Heart right ventricle (tissue), 16 donors: Measurements from ENCODE around the gene SCGB1A1. TPM values are rescaled to one million over a fixed set of nuclear protein-coding genes. Genes with fewer than 3 reads are reported as not detected.

ENCODE experiments used
- ATAC-seq, 8 donors: fragments of 200-7000 bp; cut with Tn5 transposase; one replicate each; pipeline ENCODE4 v1.9.1; 2020; ENCODE audit warnings: mild to moderate bottlenecking in 8 of 8, moderate library complexity in 8 of 8, moderate number of reproducible peaks in 1 of 8
- DNase-seq, 2 donors: peaks; one replicate each; pipeline ENCODE4 v3.0.0-alpha.2; 2020
- H3K27ac ChIP-seq, 10 donors: fragments of 200-600 bp; sonication (generic) in 2 of 10; one replicate each; pipeline versions ENCODE4 v1.5.0 to v1.8.0; 2020 to 2022; ENCODE audit warnings: mild to moderate bottlenecking in 3 of 10
- H3K27me3 ChIP-seq, 7 donors: fragments of 200-600 bp; one replicate each; pipeline ENCODE4 v1.8.0; 2021 to 2022; ENCODE audit warnings: mild to moderate bottlenecking in 2 of 7
- H3K36me3 ChIP-seq, 9 donors: fragments of 200-600 bp; sonication (generic) in 1 of 9; one replicate each; pipeline versions ENCODE4 v1.5.0 to v1.8.0; 2020 to 2022; ENCODE audit warnings: mild to moderate bottlenecking in 2 of 9
- H3K4me1 ChIP-seq, 9 donors: fragments of 200-600 bp; sonication (generic) in 1 of 9; one replicate each; pipeline versions ENCODE4 v1.5.0 to v1.8.0; 2020 to 2022; ENCODE audit warnings: mild to moderate bottlenecking in 4 of 9
- H3K4me3 ChIP-seq, 10 donors: fragments of 200-600 bp; sonication (generic) in 2 of 10; one replicate each; pipeline versions ENCODE4 v1.5.0 to v1.8.0; 2020 to 2022; ENCODE audit warnings: mild to moderate bottlenecking in 7 of 10, moderate library complexity in 2 of 10
- H3K9me3 ChIP-seq, 11 donors: fragments of 200-600 bp in 10 of 11; sonication (generic) in 2 of 11; one replicate each; pipeline versions ENCODE4 v1.5.0 to v1.8.0; 2013 to 2022; ENCODE audit warnings: mild to moderate bottlenecking in 2 of 11, control low read depth in 1 of 11, moderate library complexity in 1 of 11
- WGBS, 2 donors: extraction: QIAGEN DNeasy Blood & Tissue Kit; methylation state at CpG; one replicate each; pipeline ENCODE4 v1.1.7; 2013; ENCODE audit warnings: inconsistent platforms in 1 of 2; 5-methylcytosine and 5-hydroxymethylcytosine counted together
- intact Hi-C, 10 donors: fragments of 100-400 bp; cut with DNase I; formaldehyde crosslinking; loops; one replicate each; pipeline versions ENCODE4 v1.11.1 to v1.14.2; 2022
- polyA plus RNA-seq, 2 donors: library from polyadenylated mRNA; stranded (reverse); fragments of 200-250 nt; gene quantifications; one replicate each; pipeline ENCODE4 v1.2.3, GENCODE V29; 2013
- total RNA-seq, 10 donors: library from RNA; stranded (reverse); fragmentation: NEBNext Ultra II Directional in 3 of 10; extraction: Animal tissue kit (Norgen Biotek cat#: 25700) in 3 of 10; gene quantifications; one replicate each; pipeline versions ENCODE4 v1.2.1 to v1.2.4, GENCODE V29; 2021 to 2023
- TF ChIP-seq, protein P1 (sequence below), 9 donors: fragments of 200-600 bp; sonication (generic) in 2 of 9; IDR thresholded peaks; one replicate each; pipeline versions ENCODE4 v1.5.0 to v1.8.0; 2021 to 2022; ENCODE audit warnings: antibody characterized with exemption in 9 of 9, mild to moderate bottlenecking in 5 of 9, moderate library complexity in 1 of 9
- donor health status: Arrhythmogenic right ventricular cardiomyopathy.
- donor health status: ischemic (EF 13 %, LVEDD 7.1; RV severe dilation, severe dysfunction).
- donor health status: healthy with polysubstance abuse.
- donor health status: DM: no; HTN: yes; CAD: no.
- donor health status: DM: no; HTN: no; CAD: no.
- donor health status: ischemic (EF 25% LVEDD 6.9; RV normal size, moderate dysfunction).
- donor health status: ischemic (EF 25% LVEDD 5.7; RV mildly dilated, moderate dysfunction).
- donor health status: healthy.
- donor health status: DM: yes; HTN: yes; CAD: no.
- donor health status: Ischemic cardiomyopathy.
- donor health status: ischemic (EF 35%, LVEDD 5.7; RV mildly dilated, moderate dysfunction).
- donor health status: nonischemic (EF 11% LVEDD 7.7; RV severe dilation, severe dysfunction).
- donor health status: DM: yes; HTN: yes; CAD: no.
- donor health status: PGD.
- donor health status: ischemic (EF 29% LVEDD 5.4; RV normal size, mild dysfunction).
- donor health status: nonischemic (EF 23%, LVEDD 6.1; RV moderate dilation, normal function).

The SCGB1A1 gene
- total and polyA plus RNA-seq, 12 donors = 0.20 TPM; not detected in 11

DNA sequence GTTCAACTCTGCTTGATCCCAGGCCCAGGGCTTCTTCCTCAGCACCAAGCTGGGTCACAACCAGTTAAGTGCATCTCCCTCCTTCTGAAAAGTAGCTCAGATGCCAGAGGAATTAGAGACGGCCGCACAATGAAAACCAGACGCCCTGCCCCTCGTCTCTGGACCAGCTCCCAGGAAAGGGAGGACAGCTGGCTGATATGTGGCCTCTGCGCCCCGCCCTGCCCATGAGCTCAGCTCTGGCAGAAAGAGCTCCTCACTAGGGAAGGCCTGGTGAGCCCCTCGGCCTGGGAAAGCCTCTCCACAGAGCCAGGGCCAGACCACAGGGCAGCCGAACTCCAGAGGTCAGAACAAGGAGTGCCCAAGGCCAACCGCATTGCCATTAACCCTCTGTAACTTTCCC, 18.1 kb upstream of the SCGB1A1 start:
- Histone ChIP-seq H3K4me1 (peaks cover 35 to 72% (median 57%) of the 10 kb centered on the region in 9 donors), H3K9me3 (no peaks in the 10 kb centered on the region), H3K36me3 (no peaks in the 10 kb centered on the region), H3K27ac (peak overlapping the region in 9 of 10 donors; percentile 32 to 86 (median 72)), H3K27me3 (no peaks in the 10 kb centered on the region), H3K4me3 (no peak overlapping the region)
- ATAC-seq = peak; percentile 77 to 87 (median 83)
- 16% methylated on average over 9 of the region's 9 CpGs for WGBS, 2 donors
- TF ChIP-seq, protein P1, sequence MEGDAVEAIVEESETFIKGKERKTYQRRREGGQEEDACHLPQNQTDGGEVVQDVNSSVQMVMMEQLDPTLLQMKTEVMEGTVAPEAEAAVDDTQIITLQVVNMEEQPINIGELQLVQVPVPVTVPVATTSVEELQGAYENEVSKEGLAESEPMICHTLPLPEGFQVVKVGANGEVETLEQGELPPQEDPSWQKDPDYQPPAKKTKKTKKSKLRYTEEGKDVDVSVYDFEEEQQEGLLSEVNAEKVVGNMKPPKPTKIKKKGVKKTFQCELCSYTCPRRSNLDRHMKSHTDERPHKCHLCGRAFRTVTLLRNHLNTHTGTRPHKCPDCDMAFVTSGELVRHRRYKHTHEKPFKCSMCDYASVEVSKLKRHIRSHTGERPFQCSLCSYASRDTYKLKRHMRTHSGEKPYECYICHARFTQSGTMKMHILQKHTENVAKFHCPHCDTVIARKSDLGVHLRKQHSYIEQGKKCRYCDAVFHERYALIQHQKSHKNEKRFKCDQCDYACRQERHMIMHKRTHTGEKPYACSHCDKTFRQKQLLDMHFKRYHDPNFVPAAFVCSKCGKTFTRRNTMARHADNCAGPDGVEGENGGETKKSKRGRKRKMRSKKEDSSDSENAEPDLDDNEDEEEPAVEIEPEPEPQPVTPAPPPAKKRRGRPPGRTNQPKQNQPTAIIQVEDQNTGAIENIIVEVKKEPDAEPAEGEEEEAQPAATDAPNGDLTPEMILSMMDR (IDR thresholded peaks at IDR 0.05) = no peak
- intact Hi-C loops = no loop called here
- DNase-seq = peak; percentile 81 to 85

DNA sequence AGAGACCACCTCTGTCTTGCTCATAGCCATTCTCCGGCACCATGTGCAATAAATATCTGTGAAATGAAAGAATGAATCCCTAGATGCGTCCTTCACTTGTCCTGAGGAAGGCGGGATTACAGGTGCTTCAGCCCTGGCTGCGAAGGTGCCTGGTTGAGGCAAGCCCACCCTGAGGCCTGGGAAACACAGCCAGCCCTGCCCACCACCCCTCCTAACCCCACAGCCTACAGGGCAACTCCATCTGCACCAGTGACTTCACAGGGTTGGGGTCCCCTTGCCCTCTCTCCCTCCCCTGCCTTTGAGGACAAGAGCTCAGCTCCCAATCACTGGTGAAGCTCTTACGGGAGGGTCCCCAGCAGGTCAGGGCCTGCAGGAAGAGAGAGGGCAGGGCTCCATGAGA, 17.5 kb upstream of the SCGB1A1 start:
- Histone ChIP-seq H3K27ac (peak overlapping the region in 9 of 10 donors; percentile 32 to 86 (median 72)), H3K27me3 (no peaks in the 10 kb centered on the region), H3K9me3 (no peaks in the 10 kb centered on the region), H3K36me3 (no peaks in the 10 kb centered on the region), H3K4me3 (peak overlapping the region in 1 of 10 donors; percentile 12), H3K4me1 (peaks cover 35 to 74% (median 57%) of the 10 kb centered on the region in 9 donors)
- ATAC-seq = peak in 1 of 8 donors; percentile 9
- intact Hi-C loops = no loop called here
- no peak for DNase-seq
- WGBS, 2 donors = 86 to 87% methylated on average over 5 of the region's 5 CpGs
- TF ChIP-seq, protein P1 (IDR thresholded peaks at IDR 0.05) = no peak

DNA sequence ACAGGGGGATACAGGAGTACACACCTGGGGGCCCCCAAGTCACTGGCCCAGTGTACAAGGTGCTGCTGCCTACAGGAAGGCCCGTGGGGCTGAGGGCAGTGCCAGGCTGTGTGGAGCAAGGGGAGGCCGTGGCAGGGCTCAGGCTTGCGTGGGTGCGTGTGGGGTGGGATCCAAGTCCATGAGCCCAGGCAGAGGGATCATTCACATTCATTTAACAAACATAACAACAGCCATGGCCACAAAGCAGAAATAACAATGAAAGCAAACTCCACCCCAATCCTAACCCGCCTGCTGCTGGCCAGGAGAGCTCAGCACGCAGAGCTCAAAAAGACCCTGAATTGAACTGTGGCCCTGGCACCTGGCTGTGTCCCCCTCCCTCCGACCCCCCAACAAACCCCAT, 17.0 kb upstream of the SCGB1A1 start:
- H3K27me3 ChIP-seq = no peaks in the 10 kb centered on the region
- no peaks in the 10 kb centered on the region for H3K9me3 ChIP-seq
- H3K36me3 ChIP-seq = no peaks in the 10 kb centered on the region
- peaks cover 35 to 72% (median 57%) of the 10 kb centered on the region in 9 donors for H3K4me1 ChIP-seq
- ATAC-seq (peak in 1 of 8 donors; percentile 2), DNase-seq (no peak)
- WGBS, 2 donors = 63 to 64% methylated on average over 7 of the region's 7 CpGs
- H3K27ac ChIP-seq = peak overlapping the region in 8 of 10 donors; percentile 32 to 86 (median 74)
- intact Hi-C loops = loop anchor here in 1 of 10 donors (2.0 kb wide), 1 partner anchor 143 kb away; no protein-coding TSS in a partner anchor
- TF ChIP-seq, protein P1 (IDR thresholded peaks at IDR 0.05) = no peak
- H3K4me3 ChIP-seq = peak overlapping the region in 4 of 10 donors; percentile 2 to 15 (median 10)

- 54 to 61% methylated on average over 15 of the region's 15 CpGs for WGBS, 2 donors
- Histone ChIP-seq H3K27ac (peak overlapping the region in 8 of 10 donors; percentile 32 to 86 (median 74)), H3K27me3 (no peaks in the 10 kb centered on the region), H3K4me3 (peak overlapping the region in 4 of 10 donors; percentile 2 to 15 (median 10)), H3K4me1 (peaks cover 35 to 67% (median 56%) of the 10 kb centered on the region in 9 donors), H3K36me3 (no peaks in the 10 kb centered on the region), H3K9me3 (no peaks in the 10 kb centered on the region)
- TF ChIP-seq, protein P1 (IDR thresholded peaks at IDR 0.05) = no peak
- DNase-seq (peak; percentile 61 to 64), ATAC-seq (peak; percentile 37 to 68 (median 56))
- intact Hi-C loops = loop anchor here in 1 of 10 donors (2.0 kb wide), 1 partner anchor 142 kb away; no protein-coding TSS in a partner anchor
Observed at GRCh38 chr11:62402226-62402959, 16.4 kb upstream of the SCGB1A1 start.
